HepG2 (cell line): ENCODE results near the gene CLIC1. TPM values are rescaled to one million over a fixed set of nuclear protein-coding genes. Genes with fewer than 3 reads are reported as not detected.

ENCODE experiments used
- ATAC-seq: fragments of 200-7000 bp; cut with Tn5 transposase; 3 replicates; pipeline ENCODE4 v1.9.1; 2020; ENCODE audit warnings: mild to moderate bottlenecking, moderate library complexity
- BruUV-seq: library from RNA; stranded (reverse); fragments of 400-500 nt; replicated peaks from 2 replicates; lab custom pipeline; 2021; lab: Mats Ljungman, UMichigan
- CTCF ChIA-PET: fragments of 300-600 bp; formaldehyde crosslinking; extraction: SDS; loops from one replicate; lab custom pipeline; 2021; ENCODE audit warnings: low total read pairs, inconsistent platforms, low intra/inter-chr PET ratio; lab: Yijun Ruan, JAX
- POLR2A ChIA-PET: fragments of 350-600 bp; sonication (Branson Sonifier 250); formaldehyde crosslinking; loops from one replicate; lab custom pipeline; 2020; ENCODE audit warnings: antibody characterized with exemption, inconsistent platforms; lab: Yijun Ruan, JAX
- DNase-seq: peaks from one replicate; pipeline ENCODE4 v3.0.0-alpha.2; 2015; ENCODE audit warnings: low spot score
- FAIRE-seq: peaks from 3 replicates; lab custom pipeline; 2011; peaks lifted over from hg19 to GRCh38; lab: Jason Lieb, UNC
- H2AFZ ChIP-seq: one replicate; pipeline ENCODE4 v1.6.1; 2011; ENCODE audit warnings: low read length, inconsistent platforms
- H3K27ac ChIP-seq: fragments of 300-600 bp; 3 replicates; pipeline ENCODE4 v1.8.0; 2011; ENCODE audit warnings: mixed run types, mild to moderate bottlenecking, mixed read lengths, low read length, inconsistent platforms; ENCODE audit not compliant: insufficient read depth; ENCODE audit errors: extremely low read length
- H3K27me3 ChIP-seq, 2 experiments: fragments of 200-600 bp in 1 of 2; 2 replicates in 1 of 2; 3 replicates in 1 of 2; pipeline versions ENCODE4 v1.6.0 to v1.8.0; 2011; ENCODE audit warnings: low read length in 2 of 2, mild to moderate bottlenecking in 2 of 2, moderate library complexity in 2 of 2, inconsistent platforms in 1 of 2; ENCODE audit not compliant: insufficient read depth in 2 of 2, control insufficient read depth in 1 of 2
- H3K36me3 ChIP-seq, 2 experiments: fragments of 200-600 bp in 1 of 2; replicated peaks in 1 of 2; 2 replicates in 1 of 2; 3 replicates in 1 of 2; pipeline versions ENCODE4 v1.5.1 to v1.8.0; 2011; ENCODE audit warnings: low read length in 2 of 2, inconsistent platforms in 1 of 2; ENCODE audit not compliant: insufficient read depth in 2 of 2, control insufficient read depth in 1 of 2
- H3K4me1 ChIP-seq: 2 replicates; pipeline ENCODE4 v1.5.1; 2012; ENCODE audit warnings: low read length, inconsistent platforms; ENCODE audit not compliant: insufficient read depth
- H3K4me2 ChIP-seq: 2 replicates; pipeline ENCODE4 v1.6.0; 2011; ENCODE audit warnings: low read depth, low read length, inconsistent platforms
- H3K4me3 ChIP-seq, 3 experiments: fragments of 200-600 bp in 1 of 3; sonication (generic), shearing (Covaris generic) in 1 of 3; replicated peaks in 1 of 3; 2 replicates each; pipeline ENCODE4 v1.5.1; 2011 to 2016; ENCODE audit warnings: low read length in 3 of 3, inconsistent platforms in 2 of 3, low read depth in 2 of 3, mild to moderate bottlenecking in 2 of 3, control low read depth in 1 of 3, mixed read lengths in 1 of 3; ENCODE audit not compliant: insufficient read depth in 1 of 3
- H3K79me2 ChIP-seq: one replicate; pipeline ENCODE4 v1.6.1; 2011; ENCODE audit warnings: low read length, inconsistent platforms; ENCODE audit not compliant: insufficient read depth
- H3K9ac ChIP-seq: 2 replicates; pipeline ENCODE4 v1.6.0; 2011; ENCODE audit warnings: mild to moderate bottlenecking, low read depth, low read length, inconsistent platforms; ENCODE audit not compliant: insufficient read depth
- H3K9me3 ChIP-seq: 2 replicates; pipeline ENCODE4 v1.5.1; 2012; ENCODE audit warnings: mild to moderate bottlenecking, low read length
- H4K20me1 ChIP-seq: 2 replicates; pipeline ENCODE4 v1.6.0; 2011; ENCODE audit warnings: inconsistent platforms, mild to moderate bottlenecking, low read length, moderate library complexity; ENCODE audit not compliant: insufficient read depth
- CTCF ChIP-seq: sonication (generic); formaldehyde crosslinking; IDR thresholded peaks from 2 replicates; pipeline ENCODE4 v1.5.0; 2020; ENCODE audit warnings: mild to moderate bottlenecking, missing genetic modification reagents, moderate library complexity
- GPN1 ChIP-seq: sonication (generic); formaldehyde crosslinking; IDR thresholded peaks from 2 replicates; pipeline ENCODE4 v1.5.1; 2020; ENCODE audit warnings: missing genetic modification reagents, borderline replicate concordance
- GTF3A ChIP-seq: sonication (generic); formaldehyde crosslinking; conservative IDR thresholded peaks from 2 replicates; pipeline ENCODE4 v1.4.0; 2020; ENCODE audit warnings: mild to moderate bottlenecking, missing genetic modification reagents
- HOXA3 ChIP-seq: sonication (generic); formaldehyde crosslinking; IDR thresholded peaks from 2 replicates; pipeline ENCODE4 v1.5.0; 2020; ENCODE audit warnings: missing genetic modification reagents
- MTF1 ChIP-seq: sonication (generic); formaldehyde crosslinking; IDR thresholded peaks from 2 replicates; pipeline ENCODE4 v1.5.0; 2020; ENCODE audit warnings: missing genetic modification reagents
- NONO ChIP-seq, 2 experiments: fragments of 450-650 bp in 1 of 2; sonication (generic) in 1 of 2; formaldehyde crosslinking in 1 of 2; IDR thresholded peaks in 1 of 2; conservative IDR thresholded peaks in 1 of 2; 2 replicates each; pipeline versions ENCODE4 v1.6.1 to v1.8.0; 2017 to 2022; ENCODE audit warnings: mild to moderate bottlenecking in 1 of 2, missing genetic modification reagents in 1 of 2, moderate library complexity in 1 of 2
- NPAS2 ChIP-seq: sonication (generic); formaldehyde crosslinking; IDR thresholded peaks from 2 replicates; pipeline ENCODE4 v1.8.0; 2022; ENCODE audit warnings: mild to moderate bottlenecking, missing genetic modification reagents, borderline replicate concordance
- NR0B2 ChIP-seq: sonication (generic); formaldehyde crosslinking; IDR thresholded peaks from 2 replicates; pipeline ENCODE4 v1.4.0; 2020; ENCODE audit warnings: mild to moderate bottlenecking, missing genetic modification reagents
- RELA ChIP-seq: sonication (generic); formaldehyde crosslinking; IDR thresholded peaks from 2 replicates; pipeline ENCODE4 v1.4.0; 2020; ENCODE audit warnings: missing genetic modification reagents
- RFXANK ChIP-seq: IDR thresholded peaks from 2 replicates; pipeline ENCODE4 v1.6.1; 2016
- SIN3A ChIP-seq: IDR thresholded peaks from 2 replicates; pipeline ENCODE4 v1.6.1; 2011; ENCODE audit warnings: low read depth, mild to moderate bottlenecking, control low read depth, low read length, borderline replicate concordance
- TCF7 ChIP-seq: sonication (generic); IDR thresholded peaks from 2 replicates; pipeline ENCODE4 v1.6.1; 2016; ENCODE audit warnings: antibody characterized with exemption, low read depth
- TIGD3 ChIP-seq: sonication (generic); formaldehyde crosslinking; IDR thresholded peaks from 2 replicates; pipeline ENCODE4 v1.5.1; 2020; ENCODE audit warnings: mild to moderate bottlenecking, missing genetic modification reagents, borderline replicate concordance
- ZBTB20 ChIP-seq: sonication (generic); formaldehyde crosslinking; IDR thresholded peaks from 2 replicates; pipeline ENCODE4 v1.8.1; 2023; ENCODE audit warnings: missing genetic modification reagents, low read depth, mild to moderate bottlenecking, borderline replicate concordance
- ZMAT3 ChIP-seq: sonication (generic); formaldehyde crosslinking; conservative IDR thresholded peaks from 2 replicates; pipeline ENCODE4 v1.7.0; 2021; ENCODE audit warnings: missing genetic modification reagents
- ZNF34 ChIP-seq: sonication (generic); formaldehyde crosslinking; IDR thresholded peaks from 2 replicates; pipeline ENCODE4 v1.4.0; 2020; ENCODE audit warnings: mild to moderate bottlenecking, missing genetic modification reagents, borderline replicate concordance
- ZNF432 ChIP-seq: sonication (generic); formaldehyde crosslinking; IDR thresholded peaks from 2 replicates; pipeline ENCODE4 v1.5.0; 2020; ENCODE audit warnings: missing genetic modification reagents, mild to moderate bottlenecking, borderline replicate concordance
- ZNF441 ChIP-seq: sonication (generic); formaldehyde crosslinking; IDR thresholded peaks from 2 replicates; pipeline ENCODE4 v1.7.0; 2021; ENCODE audit warnings: missing genetic modification reagents, borderline replicate concordance
- ZNF619 ChIP-seq: sonication (generic); formaldehyde crosslinking; IDR thresholded peaks from 2 replicates; pipeline ENCODE4 v1.4.0; 2020; ENCODE audit warnings: mild to moderate bottlenecking, missing genetic modification reagents
- ZNF788 ChIP-seq: sonication (generic); formaldehyde crosslinking; IDR thresholded peaks from 2 replicates; pipeline ENCODE4 v1.5.0; 2020; ENCODE audit warnings: mild to moderate bottlenecking, missing genetic modification reagents, borderline replicate concordance
- WGBS: methylation state at CpG from one replicate; pipeline ENCODE4 v1.1.6; 2017; ENCODE audit warnings: low lambda C conversion rate; 5-methylcytosine and 5-hydroxymethylcytosine counted together
- in situ Hi-C: cut with HindIII; loops from 2 replicates; pipeline ENCODE4 v1.10.0; 2017; ENCODE audit warnings: low pct_unique_long_range_greater_than_20kb; ENCODE audit not compliant: extremely low pct_ligation_motif_present
- intact Hi-C: fragments of 100-400 bp; cut with micrococcal nuclease; formaldehyde crosslinking; loops from one replicate; pipeline ENCODE4 v1.10.0; 2022; ENCODE audit not compliant: unreplicated experiment
- polyA plus RNA-seq, 8 experiments: library from polyadenylated mRNA; depleted of rRNA in 3 of 8; stranded (reverse) in 7 of 8; unstranded in 1 of 8; fragments of >200 nt; fragmentation: Illumina TruSeq in 4 of 8; extraction: Trizol in 4 of 8; gene quantifications; 2 replicates each; pipeline versions ENCODE4 v1.2.1 to v1.2.3, GENCODE V29; 2011 to 2016; ENCODE audit warnings: low read depth in 4 of 8, missing spikeins in 1 of 8, mixed read lengths in 1 of 8; ENCODE audit not compliant: insufficient read depth in 1 of 8
- total RNA-seq, 5 experiments: library from RNA; depleted of rRNA; stranded (reverse); fragments of >200 nt; fragmentation: Illumina TruSeq; extraction: Trizol; gene quantifications; 2 replicates each; pipeline ENCODE4 v1.2.3, GENCODE V29; 2016; ENCODE audit warnings: low read depth in 1 of 5

Gene CLIC1
- total and polyA plus RNA-seq, 2 of the 13 experiments (the other 11 are each of a cell fraction or from before 2014, with no cell fraction given) = 602 to 891 TPM

- H3K4me3 ChIP-seq = peak overlapping the region; percentile 71 to 92 (median 92)
- peak overlapping the region; percentile 99 for H3K27ac ChIP-seq
- intact Hi-C loops = no loop called here
- no TSS peak for BruUV-seq
- no peaks in the 10 kb centered on the region; a peak in 1 of 5 replicates for H3K27me3 ChIP-seq
- FAIRE-seq (peak; percentile 39), ATAC-seq (no peak), DNase-seq (no peak)
- 25% methylated on average over 2 of the region's 2 CpGs for WGBS
- H3K4me2 ChIP-seq = peak overlapping the region; percentile 98
- H3K79me2 ChIP-seq = peaks cover 41% of the 10 kb centered on the region
- H4K20me1 ChIP-seq = peaks cover 33% of the 10 kb centered on the region; the same call in 1 of the 2 replicates
- ChIA-PET CTCF (interaction anchor here (1.3 kb wide), 1 partner anchor 36 kb away, joined by 3 read pairs; no protein-coding TSS in a partner anchor), POLR2A (interaction anchor here (1.0 to 11.3 kb wide), 17 partner anchors 10 to 129 kb away, joined by 3 to 279 read pairs (median 40); partner anchors contain the start of genes APOM, BAG6, C6orf47 and HSPA1B)
- in situ Hi-C loops = loop anchor here (5.0 kb wide), 1 partner anchor 33 kb away; no protein-coding TSS in a partner anchor
- H3K4me1 ChIP-seq = peaks cover 76% of the 10 kb centered on the region
- peaks cover 18 to 42% of the 10 kb centered on the region in 2 experiments for H3K36me3 ChIP-seq
- no peak overlapping the region for H2AFZ ChIP-seq
- no peaks in the 10 kb centered on the region for H3K9me3 ChIP-seq
- H3K9ac ChIP-seq = peak overlapping the region; percentile 98
- peak; percentile 50; the same call in 1 of the 2 replicates for TF ChIP-seq ZNF34 (CRISPR knock-in tag)
- TF ChIP-seq RFXANK (CRISPR knock-in tag) = no peak
- TF ChIP-seq ZNF441 (CRISPR knock-in tag) = peak; percentile 54; the same call in 1 of the 2 replicates
- no peak for TF ChIP-seq ZNF788
- no peak for TF ChIP-seq NONO (IDR thresholded peaks at IDR 0.05)
- 0 out of 2 replicates have a peak, but pooled peaks have one; percentile 65 for TF ChIP-seq NONO (CRISPR knock-in tag; conservative IDR thresholded peaks at IDR 0.05)
- no peak for TF ChIP-seq TIGD3
- TF ChIP-seq HOXA3 (CRISPR knock-in tag) = no peak
- no peak for TF ChIP-seq ZBTB20 (CRISPR knock-in tag)
- no peak for TF ChIP-seq GPN1
- TF ChIP-seq TCF7 = no peak
- TF ChIP-seq ZNF432 = no peak
- TF ChIP-seq NR0B2 = 0 out of 2 replicates have a peak, but pooled peaks have one; percentile 11
- no peak for TF ChIP-seq GTF3A (CRISPR knock-in tag)
- peak; percentile 87; the same call in 1 of the 2 replicates for TF ChIP-seq ZMAT3 (CRISPR knock-in tag)
- TF ChIP-seq SIN3A = no peak
- TF ChIP-seq CTCF (CRISPR knock-in tag) = no peak
- TF ChIP-seq RELA (CRISPR knock-in tag) = 0 out of 2 replicates have a peak, but pooled peaks have one; percentile 13
- no peak for TF ChIP-seq ZNF619 (CRISPR knock-in tag)
- no peak for TF ChIP-seq NPAS2 (CRISPR knock-in tag)
- TF ChIP-seq MTF1 (CRISPR knock-in tag) = no peak
These were observed 2.0 kb downstream of the CLIC1 start for GRCh38 chr6:31734247-31734820.
